Measurements from ENCODE around the gene IFT43. TPM values are rescaled to one million over a fixed set of nuclear protein-coding genes. Genes with fewer than 3 reads are reported as not detected.

Gene IFT43
- total and polyA plus RNA-seq, 10 of the 15 experiments (the other 5 are each of a cell fraction or from before 2014, with no cell fraction given) = 8.2 to 24.8 (median 14.0) TPM

- Histone ChIP-seq H3K36me3 (ENCODE audit: control insufficient read depth in 2 of 2, insufficient read depth in 2 of 2, low read length in 1 of 2) (peaks cover 0 to 2% of the 10 kb centered on the region in 2 experiments; a peak in 1 of 4 replicates), H3K9me3 (replicated peaks; ENCODE audit: control insufficient read depth, insufficient read depth, low read length) (no peaks in the 10 kb centered on the region), H3K4me1 (ENCODE audit: control insufficient read depth, insufficient read depth, low read length) (no peaks in the 10 kb centered on the region), H3K27ac (ENCODE audit: control insufficient read depth, insufficient read depth) (no peak overlapping the region), H3K27me3 (replicated peaks in 1 of 2; ENCODE audit: control insufficient read depth in 2 of 2, insufficient read depth in 2 of 2, low read length in 1 of 2) (no peaks in the 10 kb centered on the region), H3K9ac (ENCODE audit: control insufficient read depth, insufficient read depth, low read length) (no peak overlapping the region), H3K4me3 (no peak overlapping the region), H3K79me2 (ENCODE audit: control insufficient read depth, insufficient read depth, low read length) (no peaks in the 10 kb centered on the region), H2AFZ (ENCODE audit: control insufficient read depth, low read depth, low read length) (no peak overlapping the region), H4K20me1 (ENCODE audit: control insufficient read depth, insufficient read depth) (no peaks in the 10 kb centered on the region), H3K4me2 (ENCODE audit: control insufficient read depth, insufficient read depth) (no peak overlapping the region)
- ChIA-PET RAD21 (ENCODE audit: unreplicated experiment) (no interaction called here), SMC1A (ENCODE audit: uncharacterized antibody, unreplicated experiment) (interaction anchor here (0.8 kb wide), 2 partner anchors 120 to 236 kb away, joined by 3 read pairs; no protein-coding TSS in a partner anchor), POLR2A (no interaction called here), CTCF (interaction anchor here (0.9 kb wide), 1 partner anchor 9 kb away, joined by 3 read pairs; no protein-coding TSS in a partner anchor)
- in situ Hi-C loops (cut with MboI) (no loop called here), intact Hi-C loops (cut with micrococcal nuclease; ENCODE audit: unreplicated experiment) (no loop called here)
- DNase-seq (ENCODE audit: low read depth, low spot score) (no peak), ATAC-seq (no peak), FAIRE-seq (no peak)
- WGBS (ENCODE audit: insufficient coverage, insufficient replicate concordance, low lambda C conversion rate, missing lambda C conversion rate) = 93% methylated on average over 5 of the region's 5 CpGs
- TF ChIP-seq ATF7 (IDR thresholded peaks at IDR 0.05; ENCODE audit: low read depth) (no peak), SREBF1 (IDR thresholded peaks at IDR 0.05; ENCODE audit: low read length) (no peak), E4F1 (IDR thresholded peaks at IDR 0.05; ENCODE audit: borderline replicate concordance, partially characterized antibody) (no peak), ATF2 (IDR thresholded peaks at IDR 0.05; ENCODE audit: low read length) (no peak), PML (IDR thresholded peaks at IDR 0.05; ENCODE audit: low read length) (no peak), MTA2 (IDR thresholded peaks at IDR 0.05; ENCODE audit: low read depth) (no peak)
- no TSS peak for BruUV-seq (replicated peaks)
Measured at GRCh38 chr14:75946785-75947184, 38.8 kb upstream of the IFT43 start.
